Peyer's patch (tissue), 4 donors: Measurements from ENCODE around the gene SDR39U1. TPM values are rescaled to one million over a fixed set of nuclear protein-coding genes. Genes with fewer than 3 reads are reported as not detected.

Source experiments
- DNase-seq, 3 donors: peaks; one replicate each; pipeline ENCODE4 v3.0.0-alpha.2; 2017 to 2019
- H3K27ac ChIP-seq, 4 donors: fragments of 200-600 bp; sonication (generic); one replicate each; pipeline ENCODE4 v1.5.1; 2016 to 2019
- H3K27me3 ChIP-seq, 2 donors: fragments of 200-600 bp; sonication (generic); one replicate each; pipeline ENCODE4 v1.5.1; 2019
- H3K36me3 ChIP-seq, 3 donors: fragments of 200-600 bp; sonication (generic); one replicate each; pipeline ENCODE4 v1.5.1; 2016 to 2019
- H3K4me1 ChIP-seq, 4 donors: fragments of 200-600 bp; sonication (generic); one replicate each; pipeline ENCODE4 v1.5.1; 2016 to 2019
- H3K4me3 ChIP-seq, 4 donors: fragments of 200-600 bp; sonication (generic); 1 replicate in 3 of 4; 2 replicates in 1 of 4; pipeline ENCODE4 v1.5.1; 2016 to 2019; ENCODE audit warnings: mild to moderate bottlenecking in 1 of 4
- H3K9me3 ChIP-seq, 4 donors: fragments of 200-600 bp; sonication (generic); one replicate each; pipeline ENCODE4 v1.5.1; 2016 to 2019; ENCODE audit warnings: mild to moderate bottlenecking in 1 of 4
- POLR2A ChIP-seq, 2 donors: fragments of 450-650 bp; IDR thresholded peaks; one replicate each; pipeline ENCODE4 v1.5.1; 2017; ENCODE audit warnings: antibody characterized with exemption in 2 of 2, mild to moderate bottlenecking in 2 of 2, moderate library complexity in 2 of 2
- total RNA-seq, 4 donors: library from RNA; depleted of rRNA; stranded (reverse); fragments of >200 nt; gene quantifications; one replicate each; pipeline ENCODE4 v1.1.0, GENCODE V29; 2016
- TF ChIP-seq, protein P1 (sequence below), 6 experiments: fragments of 450-650 bp in 4 of 6; fragments of 200-600 bp in 2 of 6; sonication (generic) in 1 of 6; IDR thresholded peaks; one replicate each; pipeline ENCODE4 v1.5.1; 2017 to 2019; ENCODE audit warnings: antibody characterized with exemption in 6 of 6, mild to moderate bottlenecking in 3 of 6, moderate library complexity in 1 of 6

SDR39U1 gene
- total RNA-seq, 4 donors from 2014 or later: 25.7 to 98.2 (median 48.9) TPM

DNA sequence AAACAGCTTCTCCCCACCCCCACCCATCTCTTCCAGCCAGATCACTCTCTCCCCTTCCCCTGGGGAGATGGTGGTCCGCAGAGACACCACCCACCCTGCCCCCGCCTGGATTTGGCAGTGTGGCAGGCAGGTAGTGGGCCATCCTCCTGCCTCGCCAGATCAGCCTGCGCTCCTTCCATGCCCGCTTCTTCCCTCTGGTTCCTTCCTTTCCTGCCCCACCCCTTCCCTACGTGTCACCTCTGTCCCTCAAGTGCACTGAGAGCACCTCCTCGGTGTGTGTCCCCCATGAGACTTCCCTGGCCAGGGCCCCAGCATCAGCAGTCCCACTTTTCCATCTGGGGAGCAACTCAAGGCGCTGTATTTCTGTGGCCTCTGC, 43.1 kb downstream of the SDR39U1 start:
- TF ChIP-seq, protein P1, sequence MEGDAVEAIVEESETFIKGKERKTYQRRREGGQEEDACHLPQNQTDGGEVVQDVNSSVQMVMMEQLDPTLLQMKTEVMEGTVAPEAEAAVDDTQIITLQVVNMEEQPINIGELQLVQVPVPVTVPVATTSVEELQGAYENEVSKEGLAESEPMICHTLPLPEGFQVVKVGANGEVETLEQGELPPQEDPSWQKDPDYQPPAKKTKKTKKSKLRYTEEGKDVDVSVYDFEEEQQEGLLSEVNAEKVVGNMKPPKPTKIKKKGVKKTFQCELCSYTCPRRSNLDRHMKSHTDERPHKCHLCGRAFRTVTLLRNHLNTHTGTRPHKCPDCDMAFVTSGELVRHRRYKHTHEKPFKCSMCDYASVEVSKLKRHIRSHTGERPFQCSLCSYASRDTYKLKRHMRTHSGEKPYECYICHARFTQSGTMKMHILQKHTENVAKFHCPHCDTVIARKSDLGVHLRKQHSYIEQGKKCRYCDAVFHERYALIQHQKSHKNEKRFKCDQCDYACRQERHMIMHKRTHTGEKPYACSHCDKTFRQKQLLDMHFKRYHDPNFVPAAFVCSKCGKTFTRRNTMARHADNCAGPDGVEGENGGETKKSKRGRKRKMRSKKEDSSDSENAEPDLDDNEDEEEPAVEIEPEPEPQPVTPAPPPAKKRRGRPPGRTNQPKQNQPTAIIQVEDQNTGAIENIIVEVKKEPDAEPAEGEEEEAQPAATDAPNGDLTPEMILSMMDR (IDR thresholded peaks at IDR 0.05): no peak
- Histone ChIP-seq H3K36me3 (no peaks in the 10 kb centered on the region), H3K27ac (peak overlapping the region; percentile 53 to 81 (median 62)), H3K9me3 (no peaks in the 10 kb centered on the region), H3K4me3 (peak overlapping the region; percentile 46 to 76 (median 57)), H3K27me3 (no peaks in the 10 kb centered on the region), H3K4me1 (peaks cover 0 to 35% (median 5%) of the 10 kb centered on the region in 4 donors)
- DNase-seq: peak in 2 of 3 donors; percentile 53 to 57

DNA sequence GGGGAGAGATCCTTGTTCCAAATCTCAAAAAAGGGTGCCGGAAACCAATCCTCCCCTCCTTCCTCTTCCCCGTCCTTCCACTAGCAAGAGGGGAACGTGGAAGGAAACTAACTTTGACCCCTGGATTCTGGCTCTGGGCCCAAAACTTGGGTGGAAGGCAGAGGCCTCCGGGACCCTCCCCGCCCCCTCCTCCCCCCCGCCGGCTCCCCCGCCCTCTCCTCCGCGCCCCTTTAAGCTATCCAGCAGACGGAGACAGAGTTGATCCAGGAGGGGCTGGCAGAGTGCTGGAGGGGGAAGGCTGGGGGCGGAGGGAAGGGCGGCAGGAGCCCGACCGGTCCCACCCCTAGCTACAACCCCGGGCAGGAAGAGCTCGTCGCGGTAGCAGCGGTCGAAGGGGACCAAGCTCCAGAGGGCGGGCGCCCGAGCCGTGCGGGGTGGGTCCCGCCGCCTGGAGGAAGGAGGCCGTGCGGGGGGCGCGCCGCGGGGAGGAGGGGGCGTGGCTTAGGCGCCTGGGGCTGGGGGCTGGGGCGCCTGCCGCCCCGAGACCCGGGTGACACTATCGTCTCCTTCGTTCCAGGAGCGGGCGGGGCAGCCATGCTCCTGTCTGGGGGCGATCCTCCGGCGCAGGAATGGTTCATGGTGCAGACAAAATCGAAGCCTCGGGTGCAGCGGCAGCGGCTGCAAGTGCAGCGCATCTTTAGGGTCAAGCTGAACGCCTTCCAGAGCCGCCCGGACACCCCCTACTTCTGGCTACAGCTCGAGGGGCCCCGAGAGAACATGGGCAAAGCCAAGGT, 43.7 kb downstream of the SDR39U1 start, which contains the start of gene NYNRIN:
TSS of gene NYNRIN (plus strand) at position 351 of the 794 bp plus-strand sequence. CDS start at position 595, 244 bp downstream.
- peak within 1 kb of the TSS; percentile 53 to 81 (median 62) for H3K27ac ChIP-seq
- TF ChIP-seq, protein P1 (IDR thresholded peaks at IDR 0.05): no peak
- no peak for TF ChIP-seq POLR2A (IDR thresholded peaks at IDR 0.05)
- DNase-seq: peak; percentile 18 to 63 (median 62)
- H3K36me3 ChIP-seq: no peaks in the 10 kb centered on the region
- H3K27me3 ChIP-seq: no peaks in the 10 kb centered on the region
- peaks cover 0 to 35% (median 5%) of the 10 kb centered on the region in 4 donors for H3K4me1 ChIP-seq
- H3K4me3 ChIP-seq: peak within 1 kb of the TSS; percentile 46 to 76 (median 57)
- H3K9me3 ChIP-seq: no peaks in the 10 kb centered on the region

DNA sequence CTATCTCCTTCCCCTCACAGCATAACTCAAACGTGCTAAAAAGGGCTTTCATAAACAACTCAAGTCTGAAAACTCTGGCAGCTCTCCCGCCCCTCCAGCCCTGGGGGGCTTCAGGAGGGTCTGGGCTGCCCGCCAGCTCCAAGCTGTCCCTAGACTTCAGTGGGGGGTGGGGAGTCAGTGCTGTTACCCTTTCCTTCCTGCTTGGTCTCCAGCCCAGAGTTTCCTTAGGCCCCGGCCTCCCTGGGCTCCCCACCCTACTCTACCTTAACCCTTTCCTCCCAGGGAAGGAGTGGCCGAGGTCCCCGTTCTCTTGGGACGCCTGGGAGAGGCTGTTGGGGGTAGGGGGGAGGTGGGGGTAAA, 44.3 kb downstream of the SDR39U1 start:
- peak in 2 of 3 donors; percentile 44 to 49 for DNase-seq
- Histone ChIP-seq H3K4me1 (peaks cover 0 to 35% (median 5%) of the 10 kb centered on the region in 4 donors), H3K27ac (peak overlapping the region; percentile 53 to 81 (median 62)), H3K4me3 (peak overlapping the region; percentile 46 to 76 (median 57)), H3K9me3 (no peaks in the 10 kb centered on the region), H3K27me3 (no peaks in the 10 kb centered on the region), H3K36me3 (no peaks in the 10 kb centered on the region)
- TF ChIP-seq, protein P1 (IDR thresholded peaks at IDR 0.05): no peak
- TF ChIP-seq POLR2A (IDR thresholded peaks at IDR 0.05): no peak

DNA sequence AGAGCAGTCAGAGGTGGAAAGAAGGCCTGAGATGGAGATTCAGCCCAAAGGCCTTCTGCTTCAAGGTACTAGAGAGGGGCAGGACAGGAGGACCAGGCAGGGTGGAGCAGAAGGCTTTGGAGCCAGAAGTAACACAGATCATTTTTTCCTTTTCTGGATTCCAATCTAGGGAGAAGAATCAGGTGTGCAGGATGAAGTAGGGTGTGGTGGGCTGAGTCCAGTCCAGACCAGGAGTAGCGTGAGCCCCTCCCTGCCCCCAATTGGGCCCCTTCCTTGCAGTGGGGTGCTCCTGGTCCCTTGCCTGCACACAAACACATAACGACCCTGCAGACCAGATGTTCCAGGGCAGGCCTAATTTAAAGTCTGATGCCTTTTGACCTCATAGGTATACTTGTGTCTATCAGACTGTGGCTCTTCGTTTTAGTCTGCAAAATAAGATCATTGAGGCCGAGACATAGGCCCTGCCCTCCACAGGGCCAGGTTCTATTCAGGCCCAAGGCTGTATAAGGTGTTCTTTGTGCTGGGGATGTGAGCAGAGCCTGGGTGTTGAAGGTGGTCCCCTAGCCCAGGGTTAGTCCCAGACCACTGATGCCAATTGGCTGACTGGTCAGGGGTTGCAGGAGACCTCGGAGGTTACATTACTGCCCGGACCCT, 44.8 kb downstream of the SDR39U1 start:
- peaks cover 0 to 35% (median 5%) of the 10 kb centered on the region in 4 donors for H3K4me1 ChIP-seq
- no peaks in the 10 kb centered on the region for H3K36me3 ChIP-seq
- H3K27ac ChIP-seq: peak overlapping the region; percentile 53 to 81 (median 62)
- DNase-seq: peak in 1 of 3 donors; percentile 40
- no peak for TF ChIP-seq POLR2A (IDR thresholded peaks at IDR 0.05)
- TF ChIP-seq, protein P1 (IDR thresholded peaks at IDR 0.05): no peak
- H3K9me3 ChIP-seq: no peaks in the 10 kb centered on the region
- no peaks in the 10 kb centered on the region for H3K27me3 ChIP-seq
- H3K4me3 ChIP-seq: no peak overlapping the region

DNA sequence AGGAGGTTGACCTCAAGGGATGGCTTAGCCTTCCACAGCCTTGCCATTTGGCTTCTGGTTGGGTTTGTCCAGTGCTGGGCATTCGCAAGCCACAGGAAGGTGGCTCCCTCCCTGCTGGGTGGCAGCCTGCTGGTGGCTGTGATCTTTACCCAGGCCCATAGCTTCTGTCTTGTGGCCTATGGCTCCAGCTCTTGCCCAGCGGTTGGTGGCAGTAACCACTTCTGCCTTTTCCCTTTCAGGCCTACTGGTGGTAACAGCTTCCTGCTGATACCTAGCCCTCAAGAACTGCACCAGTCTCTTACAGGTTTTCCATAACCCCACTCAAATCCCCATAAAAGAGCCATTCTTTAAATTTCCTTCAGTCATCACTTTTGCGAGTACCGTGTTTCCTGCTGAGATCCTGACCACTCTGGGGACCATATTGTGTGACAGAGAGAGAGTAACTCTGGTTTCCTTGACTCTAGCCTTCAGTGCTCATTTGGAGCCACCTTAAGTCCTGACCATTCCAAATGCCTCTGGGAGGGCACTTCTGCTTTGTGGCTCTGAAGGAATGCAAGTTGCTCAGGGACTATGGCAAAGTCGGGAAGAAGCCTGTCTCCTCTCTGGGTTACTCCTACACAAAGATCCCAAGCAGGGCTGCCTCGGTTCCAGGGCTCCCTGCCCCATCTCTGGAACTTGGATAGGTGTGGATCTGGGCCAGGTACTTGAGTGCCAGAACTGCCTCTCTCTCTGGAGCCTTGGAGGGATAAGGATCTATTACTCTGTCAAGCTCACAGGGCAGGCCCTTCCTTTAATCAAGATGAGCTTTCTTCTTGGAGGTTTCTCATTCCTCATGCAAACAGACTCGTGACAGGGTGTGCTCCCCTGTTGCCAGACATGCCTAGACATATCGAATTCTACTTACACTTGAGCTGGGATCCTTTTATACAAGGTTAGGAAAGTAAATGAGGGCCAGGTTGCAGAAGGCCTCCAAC, 46.7 kb downstream of the SDR39U1 start:
- H3K4me1 ChIP-seq: peaks cover 0 to 25% (median 5%) of the 10 kb centered on the region in 4 donors
- no peaks in the 10 kb centered on the region for H3K9me3 ChIP-seq
- H3K27me3 ChIP-seq: no peaks in the 10 kb centered on the region
- no peak for DNase-seq
- no peak for TF ChIP-seq POLR2A (IDR thresholded peaks at IDR 0.05)
- TF ChIP-seq, protein P1 (IDR thresholded peaks at IDR 0.05): no peak
- no peak overlapping the region for H3K4me3 ChIP-seq
- H3K27ac ChIP-seq: no peak overlapping the region
- H3K36me3 ChIP-seq: no peaks in the 10 kb centered on the region
